HG03139 (cell line): Measurements from ENCODE around the gene TP73.

Source experiments
- ATAC-seq: cut with Tn5 transposase; IDR thresholded peaks from one replicate; pipeline ENCODE4 v1.9.1; 2021; ENCODE audit not compliant: unreplicated experiment

The TP73 gene

DNA sequence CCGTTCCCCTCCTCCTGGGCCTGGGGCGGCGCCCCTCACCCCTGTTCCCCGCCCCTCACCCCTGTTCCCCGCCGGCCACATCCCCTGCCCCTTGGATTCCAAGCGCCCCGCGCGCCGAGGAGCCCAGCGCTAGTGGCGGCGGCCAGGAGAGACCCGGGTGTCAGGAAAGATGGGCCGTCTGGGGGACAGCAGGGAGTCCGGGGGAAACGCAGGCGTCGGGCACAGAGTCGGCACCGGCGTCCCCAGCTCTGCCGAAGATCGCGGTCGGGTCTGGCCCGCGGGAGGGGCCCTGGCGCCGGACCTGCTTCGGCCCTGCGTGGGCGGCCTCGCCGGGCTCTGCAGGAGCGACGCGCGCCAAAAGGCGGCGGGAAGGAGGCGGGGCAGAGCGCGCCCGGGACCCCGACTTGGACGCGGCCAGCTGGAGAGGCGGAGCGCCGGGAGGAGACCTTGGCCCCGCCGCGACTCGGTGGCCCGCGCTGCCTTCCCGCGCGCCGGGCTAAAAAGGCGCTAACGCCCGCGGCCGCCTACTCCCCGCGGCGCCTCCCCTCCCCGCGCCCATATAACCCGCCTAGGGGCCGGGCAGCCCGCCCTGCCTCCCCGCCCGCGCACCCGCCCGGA is at the start of gene TP73:
Gene TP73, plus strand, starts transcription at position 587 of the 618 bp plus-strand sequence. CDS start 29,850 bp downstream, outside the sequence.
- no peak for ATAC-seq

DNA sequence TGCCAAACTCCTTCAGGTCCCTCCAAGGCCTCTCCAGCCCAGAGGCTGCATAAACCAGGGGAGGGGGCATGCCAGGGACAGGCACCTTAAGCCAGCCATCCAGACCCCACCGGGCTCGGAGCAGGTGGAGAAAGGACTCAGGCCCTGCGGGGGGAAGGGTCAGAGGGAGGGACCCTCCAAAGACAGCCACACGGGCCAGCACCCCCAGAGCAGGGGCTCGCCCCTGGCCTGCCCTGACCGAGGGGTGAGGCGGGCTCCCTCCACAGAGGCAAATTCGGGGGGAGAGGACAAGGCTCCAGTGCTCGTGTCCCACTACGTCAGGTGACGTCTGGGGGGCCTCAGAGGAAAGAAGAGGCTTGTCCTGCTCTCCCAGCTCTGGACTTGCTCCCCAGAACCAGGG is 49.2 kb upstream of the TP73 start:
- no peak for ATAC-seq

DNA sequence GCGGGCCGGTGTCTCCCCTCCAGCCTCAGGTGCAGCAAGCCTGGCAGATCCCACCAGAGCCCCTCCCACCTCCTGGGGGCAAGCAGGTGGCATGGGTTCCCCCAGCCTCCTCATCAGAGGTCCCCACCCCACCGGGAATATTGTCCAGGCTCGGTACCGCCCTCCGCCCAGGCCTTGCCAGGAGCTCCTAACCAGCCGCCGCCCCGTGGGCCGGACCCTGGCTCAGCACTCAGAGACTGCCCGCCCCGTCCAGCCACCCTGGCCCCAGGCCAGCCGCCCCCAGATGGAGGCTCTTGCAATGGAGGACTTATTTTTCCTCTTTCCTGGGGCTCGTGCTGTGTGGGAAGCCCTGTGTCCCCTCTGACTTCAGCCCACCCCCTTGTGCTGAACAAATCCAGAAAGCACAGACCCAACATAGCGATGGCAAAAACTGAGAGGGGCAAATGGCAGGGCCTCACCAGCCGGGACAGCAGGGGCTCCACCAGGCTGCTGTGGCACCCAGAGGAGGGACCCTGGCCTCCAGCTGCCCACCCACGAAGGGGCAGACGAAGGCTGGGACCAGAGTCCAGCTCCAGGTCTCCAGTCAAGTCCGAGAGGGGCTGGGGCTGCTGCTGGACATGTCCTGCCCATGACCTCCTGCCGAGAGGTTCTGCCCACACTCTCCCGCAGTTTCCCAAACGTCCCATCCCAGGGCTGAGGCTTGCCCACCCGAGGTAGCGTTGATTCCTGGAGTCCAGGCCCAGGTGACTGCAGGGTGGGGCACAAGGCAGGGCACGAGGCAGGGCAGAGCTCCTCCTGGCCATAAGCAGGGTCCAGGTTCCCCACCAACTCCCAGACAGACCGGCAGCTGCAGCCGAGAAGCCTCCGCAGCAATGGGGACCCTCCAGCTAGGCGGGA is 48.5 kb upstream of the TP73 start:
- no peak for ATAC-seq

DNA sequence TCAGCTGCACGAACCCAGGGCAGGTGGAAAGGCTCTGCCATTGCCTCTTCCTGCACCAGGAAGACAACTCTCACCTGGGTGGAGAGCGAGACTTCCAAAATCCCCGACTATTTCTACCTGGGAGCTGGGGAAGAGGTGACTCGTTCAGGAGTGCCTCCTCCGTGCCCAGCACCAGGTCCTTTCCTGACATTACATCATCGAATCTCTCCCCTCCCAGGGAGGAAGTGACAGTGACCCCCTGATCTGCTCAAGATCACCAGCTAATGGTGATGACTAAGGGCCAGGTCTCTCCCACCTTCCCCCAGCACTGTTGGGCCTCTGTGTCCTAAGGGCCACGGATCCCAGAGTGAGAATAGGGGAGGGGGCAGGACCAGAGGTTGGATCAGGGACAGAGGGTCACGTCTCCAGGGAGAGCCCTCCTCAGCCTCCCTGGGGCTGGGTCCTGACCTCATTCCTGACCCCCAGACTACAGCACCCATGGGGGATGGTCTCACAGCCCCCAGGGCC is 47.8 kb upstream of the TP73 start:
- ATAC-seq = no peak

DNA sequence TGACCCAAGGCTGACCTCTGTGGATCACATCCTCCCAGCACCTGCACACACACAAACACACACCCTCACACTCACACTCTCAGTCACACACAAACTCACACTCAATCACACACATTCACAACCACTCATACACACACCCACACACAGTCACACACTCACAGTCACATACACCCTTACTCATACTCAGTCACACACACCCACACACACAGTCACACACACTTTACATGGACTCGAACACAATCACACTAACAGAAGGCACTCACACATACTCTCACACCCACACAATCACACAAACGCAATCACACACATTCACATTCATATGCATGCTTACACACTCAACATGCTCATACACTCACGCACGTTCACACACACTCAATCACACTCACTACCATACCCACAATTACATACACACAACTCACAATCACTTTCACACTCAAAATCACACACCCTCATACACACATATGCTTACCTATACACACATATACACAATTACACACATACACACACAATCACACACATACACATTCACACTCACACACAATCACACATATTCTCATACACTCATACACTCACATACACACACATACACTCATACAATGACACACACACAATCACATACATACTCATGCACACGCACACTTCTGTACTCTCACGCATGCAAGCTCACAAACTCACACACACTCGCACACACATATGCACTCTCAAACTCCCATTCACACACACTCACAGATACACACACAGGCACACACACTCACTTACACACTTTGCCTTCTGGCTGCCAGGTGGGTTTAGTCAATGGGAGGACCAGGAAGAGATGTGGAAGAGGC is 47.1 kb upstream of the TP73 start:
- no peak for ATAC-seq

DNA sequence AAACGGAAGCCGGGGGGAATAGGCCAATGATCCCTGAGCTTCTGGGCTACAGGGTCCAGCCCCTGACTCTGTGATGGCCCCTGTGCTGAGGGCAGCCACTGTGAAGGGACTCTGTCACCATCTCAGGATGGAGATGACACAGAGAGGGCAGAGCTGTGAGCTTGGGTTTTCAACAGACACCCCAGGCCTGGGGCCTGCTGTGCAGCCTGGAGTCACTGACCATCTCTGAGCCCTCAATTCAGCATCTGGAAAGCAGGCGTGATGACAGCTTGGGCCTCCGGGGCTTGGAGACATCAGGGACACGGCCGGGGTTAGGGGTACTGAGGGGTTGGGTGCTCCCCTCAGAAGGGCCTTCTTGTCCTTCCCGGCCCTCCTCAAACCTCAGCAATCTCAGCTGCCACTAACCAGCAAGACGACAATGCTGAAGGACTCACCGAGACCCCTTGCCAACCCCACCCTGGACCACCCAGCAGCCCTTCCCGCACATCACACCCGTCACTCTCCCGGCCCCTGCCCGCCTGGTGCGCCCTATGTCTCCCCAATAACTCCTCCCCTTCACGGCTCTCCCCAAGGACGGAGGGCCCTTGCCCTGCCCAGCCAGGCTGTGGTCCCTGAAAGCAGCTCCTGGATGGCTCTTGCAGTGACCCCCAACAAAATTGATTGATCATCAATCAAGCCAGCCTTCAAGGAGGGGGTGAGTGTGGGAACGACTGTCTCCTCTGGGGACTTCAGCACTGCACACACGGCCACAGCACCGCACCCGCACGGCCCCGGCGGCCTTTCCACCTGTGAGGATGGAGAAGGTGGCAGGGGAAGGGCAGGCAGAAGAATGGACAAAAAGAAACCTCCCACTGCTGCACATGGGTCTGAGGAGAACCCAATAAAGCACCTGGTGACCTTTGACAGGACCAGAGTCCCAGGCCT is 45.3 kb upstream of the TP73 start:
- ATAC-seq = no peak

DNA sequence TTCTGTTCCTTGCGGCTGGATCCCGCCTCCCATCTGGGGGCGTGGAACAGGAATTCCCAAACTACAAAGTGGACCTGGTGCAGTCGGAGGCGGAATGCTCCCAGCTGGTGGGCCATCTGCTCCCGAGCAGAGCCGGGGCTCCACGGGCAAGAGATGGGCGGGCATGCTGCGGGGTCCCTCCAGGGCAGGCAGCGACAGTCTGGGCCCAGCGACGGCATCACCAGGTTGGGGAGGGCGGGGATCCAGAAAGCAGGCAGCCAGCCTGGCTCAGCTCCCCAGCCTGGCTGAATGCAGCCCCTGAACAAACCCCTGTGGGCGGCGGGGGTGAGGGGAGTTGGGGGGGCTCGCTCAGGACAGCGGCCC is 44.6 kb upstream of the TP73 start:
- no peak for ATAC-seq

DNA sequence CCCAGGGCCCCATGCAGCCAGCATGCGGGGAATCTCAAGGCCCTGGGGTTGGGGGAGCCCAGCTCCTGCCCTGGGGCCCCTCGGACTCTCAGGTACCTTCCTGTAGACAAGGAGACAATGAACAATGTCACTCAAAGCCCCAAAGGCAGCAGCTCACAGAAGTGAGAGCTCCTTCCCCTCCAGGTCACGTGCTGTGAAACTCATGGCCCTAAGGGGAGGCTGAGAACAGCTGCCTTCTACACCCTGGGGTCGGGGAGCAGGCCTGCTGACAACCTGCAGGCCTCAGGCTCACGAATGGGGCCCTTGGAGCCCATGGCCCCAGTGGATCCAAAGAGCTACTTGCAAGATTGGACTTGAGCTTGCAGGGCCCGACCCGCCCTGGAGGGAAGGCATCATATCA is 44.2 kb upstream of the TP73 start:
- no peak for ATAC-seq

DNA sequence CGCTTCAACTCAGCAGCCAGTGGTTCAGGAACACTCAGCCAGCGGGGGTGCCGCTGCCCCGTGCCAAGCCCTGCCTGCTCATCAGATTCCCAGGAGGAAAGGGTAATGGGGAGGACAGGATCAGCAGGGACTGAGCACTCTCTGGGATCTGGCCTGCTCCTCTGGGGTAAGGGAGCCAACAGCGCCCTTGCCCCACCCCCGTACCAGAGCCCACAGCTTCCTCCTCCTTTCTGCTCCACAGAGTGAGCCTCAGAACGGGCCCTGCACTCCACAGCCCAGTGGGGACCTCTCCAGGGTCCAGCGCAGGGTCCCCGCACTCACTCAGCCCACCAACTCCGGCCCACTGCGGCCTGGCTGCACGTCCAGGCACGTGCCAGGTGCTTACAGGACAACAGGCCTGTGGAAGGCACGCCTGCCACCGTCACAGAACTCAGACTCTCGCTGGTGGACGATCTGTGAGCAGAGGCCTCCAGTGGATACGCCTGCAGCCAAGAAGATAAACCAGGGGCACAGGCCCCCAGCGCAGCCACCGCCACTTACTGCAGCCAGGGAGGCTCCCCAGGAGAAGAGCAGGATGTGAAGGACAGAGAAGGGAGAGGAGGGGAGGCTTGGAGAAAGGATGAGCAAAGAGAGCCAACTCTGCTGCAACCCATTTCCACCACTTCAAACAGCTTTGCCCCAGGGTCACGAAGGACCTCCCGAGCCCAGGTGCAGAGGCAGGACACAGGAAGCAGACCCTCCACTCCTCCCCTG is 43.1 kb upstream of the TP73 start:
- no peak for ATAC-seq

DNA sequence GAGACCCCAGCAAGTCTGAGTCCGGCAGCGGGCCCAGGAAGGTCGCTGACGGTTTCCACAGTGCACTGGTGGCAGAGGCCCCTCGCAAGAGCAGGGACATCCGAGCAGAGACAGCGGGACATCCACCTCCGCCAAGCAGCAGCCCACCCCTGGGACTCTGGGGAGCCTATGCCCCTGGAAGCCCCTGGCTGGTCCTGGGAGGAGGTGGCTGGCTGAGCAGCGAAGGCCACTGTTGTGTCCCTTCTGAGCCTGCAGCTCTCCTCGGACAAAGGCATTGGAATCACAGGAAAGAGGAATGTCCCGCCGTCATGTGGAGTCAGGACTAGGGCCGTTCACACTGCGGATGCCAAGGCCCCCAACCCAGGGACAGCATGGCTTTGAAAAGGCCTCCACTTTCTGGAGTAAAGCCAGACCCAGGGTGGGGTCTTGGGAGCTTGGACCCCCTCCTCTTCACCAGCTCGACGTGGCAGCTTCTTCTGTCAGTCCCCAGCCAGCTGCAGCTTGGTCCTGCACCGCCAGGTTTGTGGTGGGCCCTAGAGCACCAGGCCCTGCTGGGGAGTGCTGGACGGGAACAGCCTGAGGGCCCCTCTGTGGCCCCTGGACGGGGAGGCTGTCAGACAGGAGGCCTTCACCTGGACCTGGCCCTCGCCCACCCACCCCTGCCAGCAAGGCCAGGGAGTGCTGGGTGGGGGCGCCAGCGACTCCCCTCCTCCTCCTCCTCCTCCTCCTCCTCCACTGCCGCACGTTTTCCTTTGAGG is 42.4 kb upstream of the TP73 start:
- ATAC-seq = no peak

DNA sequence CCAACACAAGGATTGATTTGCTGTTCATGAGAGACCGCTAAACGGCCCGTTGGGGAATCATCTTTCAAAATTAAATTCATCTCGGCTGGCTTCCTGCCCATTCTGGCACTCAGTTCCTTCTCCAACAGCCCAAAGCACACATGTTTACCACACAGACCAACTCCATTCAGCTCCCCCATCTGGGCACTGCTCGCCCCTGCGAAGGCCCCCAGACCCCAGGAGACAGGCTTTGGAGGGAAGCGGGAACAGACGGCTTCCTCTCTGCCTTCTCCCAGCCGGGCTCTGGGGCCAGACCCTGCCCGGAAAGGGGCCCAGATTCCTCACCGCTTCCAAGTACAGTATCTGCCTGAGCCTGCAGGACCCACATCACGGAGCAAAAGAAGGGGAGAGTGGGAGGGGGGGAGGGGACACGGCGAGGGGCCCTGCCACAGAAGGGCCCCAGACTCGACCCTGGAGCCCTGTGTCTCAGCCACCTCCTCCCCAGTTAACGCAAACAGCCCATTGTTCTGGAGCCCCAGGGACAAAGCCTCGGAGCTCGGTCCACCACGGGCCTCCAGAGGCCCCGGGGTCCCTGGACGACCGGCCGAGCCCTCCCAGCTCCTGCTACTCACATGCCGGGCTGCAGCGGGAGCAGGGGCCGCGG is 41.7 kb upstream of the TP73 start:
- ATAC-seq = no peak

DNA sequence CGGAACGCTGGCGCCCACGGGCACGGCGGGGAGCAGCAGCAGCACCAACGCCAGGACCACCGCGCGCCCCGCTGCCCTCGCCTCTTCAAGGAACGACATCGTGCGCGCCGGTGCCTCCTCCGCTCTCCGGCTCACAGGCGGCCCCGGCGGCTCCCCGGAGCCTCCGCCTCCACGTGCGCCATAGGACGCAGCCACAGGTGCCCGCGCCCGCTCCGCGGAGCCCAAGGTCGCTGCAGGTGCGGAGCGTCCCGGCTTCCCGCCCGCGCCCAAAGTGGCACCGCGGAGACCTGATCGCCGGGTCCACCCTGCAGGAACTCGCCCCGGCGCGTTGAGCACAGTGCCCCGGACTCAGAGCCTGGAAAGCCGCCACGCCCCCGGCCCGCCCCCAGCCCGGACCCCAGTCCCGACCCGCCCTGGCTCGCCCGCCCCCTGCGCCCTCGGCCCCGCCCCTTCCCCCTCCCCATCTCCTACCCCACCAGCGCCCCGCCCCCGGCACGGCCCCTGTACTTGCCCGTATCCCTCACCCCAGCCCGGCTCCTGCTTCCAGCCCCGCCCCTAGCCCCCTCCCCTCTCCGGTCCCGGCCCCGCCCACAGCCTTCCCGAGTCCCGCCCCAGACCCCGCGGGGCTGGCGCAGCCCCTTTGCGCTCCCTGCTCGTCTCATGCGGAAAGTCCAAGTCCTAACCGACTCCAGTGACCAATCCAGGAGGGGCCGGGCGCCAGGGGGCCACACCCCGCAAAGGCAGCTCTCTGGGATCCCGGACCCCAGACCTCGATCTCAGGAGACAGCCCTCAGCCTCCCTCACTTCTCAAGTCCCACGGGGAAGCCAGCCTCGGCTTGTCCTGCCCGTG is 40.9 kb upstream of the TP73 start, which contains the start of gene MEGF6:
Gene MEGF6, minus strand, starts transcription at position 339 of the 850 bp plus-strand sequence. Its CDS starts 240 bp downstream, at position 99.
- no peak for ATAC-seq

DNA sequence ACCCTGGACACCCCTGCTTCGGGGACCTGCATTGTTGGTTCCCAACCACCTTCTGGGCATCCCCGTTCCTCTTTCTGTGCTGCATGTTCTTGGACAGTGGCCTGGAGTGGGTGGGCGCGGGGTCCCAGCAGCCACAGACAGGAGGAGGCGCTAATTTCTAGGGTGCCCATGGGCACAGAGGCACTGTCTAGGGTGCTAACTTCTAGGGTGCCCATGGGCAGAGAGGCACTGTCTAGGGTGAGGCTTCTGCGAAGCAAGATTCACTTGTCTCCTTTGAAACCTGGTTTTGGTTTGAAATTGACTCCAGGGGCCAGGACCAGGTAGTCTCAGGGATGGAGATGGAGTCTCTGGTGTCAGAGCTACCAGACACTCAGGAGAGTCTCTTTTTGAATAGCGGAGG is 40.2 kb upstream of the TP73 start:
- no peak for ATAC-seq

DNA sequence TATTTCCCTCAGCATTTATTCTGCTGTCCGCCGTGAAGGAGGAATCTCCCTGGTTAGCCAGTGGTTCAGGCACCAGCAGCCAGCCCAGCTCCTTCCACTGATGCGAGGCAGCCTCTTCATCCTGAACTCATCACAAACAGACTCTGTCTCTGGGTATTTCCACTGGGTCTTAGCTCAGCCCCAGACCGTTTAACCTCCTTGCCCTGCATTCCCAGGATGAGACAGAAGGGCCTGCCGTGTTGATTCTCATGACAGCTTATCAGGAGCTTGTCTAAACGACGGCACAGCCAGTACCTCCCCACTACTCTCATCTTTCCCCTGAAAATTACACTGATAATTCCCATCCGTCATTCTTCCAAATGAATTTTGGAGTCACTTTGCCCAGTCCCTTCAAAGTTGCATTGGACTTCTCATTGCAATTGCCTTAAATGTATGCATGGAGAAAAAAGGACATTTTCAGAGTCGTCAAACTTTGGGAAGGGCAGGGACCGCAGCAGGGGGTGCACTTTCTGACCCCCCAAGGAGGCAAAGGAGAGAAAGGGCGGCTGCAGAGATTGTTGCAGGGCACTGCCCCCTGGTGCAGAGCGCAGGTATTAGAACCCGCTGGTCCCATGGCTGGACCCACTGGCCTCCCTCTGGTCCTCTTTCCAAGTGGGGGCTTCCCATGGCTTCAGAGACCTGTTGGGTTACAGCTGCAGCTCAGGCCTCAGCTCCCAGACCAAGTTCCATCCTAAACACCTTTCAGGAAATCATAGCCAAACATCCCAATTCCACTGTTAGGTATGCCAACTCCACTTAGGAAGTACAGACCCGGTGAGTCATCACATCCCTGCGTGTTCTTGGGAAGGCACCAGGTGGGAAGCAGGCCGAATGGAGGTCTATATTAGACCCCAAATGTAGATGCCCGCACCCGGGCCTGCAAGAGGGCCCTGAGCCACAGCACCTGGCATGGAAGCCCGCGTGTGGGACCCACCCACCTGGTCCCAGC is 37.3 kb upstream of the TP73 start:
- no peak for ATAC-seq

DNA sequence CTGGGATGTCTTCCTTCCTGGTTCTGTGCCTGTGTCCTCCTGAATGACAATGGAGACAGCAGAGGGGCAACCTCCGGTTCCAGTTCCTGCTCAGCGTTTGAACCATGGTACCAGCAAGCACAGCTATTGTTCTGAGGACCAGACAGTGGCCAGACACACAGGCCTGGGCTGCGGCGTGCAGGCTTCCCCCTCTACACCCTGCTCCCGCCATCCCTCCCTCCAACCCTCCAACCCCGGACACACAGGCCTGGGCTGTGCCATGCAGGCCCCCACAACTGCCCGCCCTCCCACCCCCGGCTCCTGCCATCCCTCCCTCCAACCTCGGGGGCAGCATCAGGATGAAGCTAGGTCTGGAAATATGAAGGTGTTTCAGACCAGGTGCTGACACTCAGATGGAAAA is 35.5 kb upstream of the TP73 start:
- ATAC-seq = no peak

DNA sequence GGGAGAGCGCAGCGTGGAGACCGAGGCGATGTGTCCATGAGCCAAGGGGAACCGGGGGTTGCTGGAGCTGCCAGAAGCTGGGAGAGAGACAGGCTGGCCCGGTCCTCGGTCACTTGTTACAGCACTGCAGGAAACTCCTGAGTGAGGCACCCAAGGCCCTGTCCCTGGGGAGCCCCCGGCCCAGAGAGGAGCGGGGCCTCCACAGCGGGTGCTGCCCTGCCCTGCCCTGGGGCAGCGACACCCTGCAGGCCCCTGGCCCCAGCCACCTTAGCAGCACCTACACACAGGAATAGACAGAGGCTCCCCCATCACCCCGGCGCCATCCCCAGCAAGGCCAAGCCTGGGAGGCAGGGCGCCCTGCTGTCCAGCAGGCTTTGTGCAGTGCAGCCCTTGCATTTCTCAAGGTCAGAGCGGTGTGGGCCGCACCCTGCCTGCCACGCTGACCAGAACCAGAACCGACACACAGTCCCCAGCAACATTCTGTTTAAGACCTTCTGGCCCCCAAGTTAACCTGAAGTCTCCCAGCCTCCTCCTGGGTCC is 34.4 kb upstream of the TP73 start:
- no peak for ATAC-seq
